Gastrocnemius medialis (tissue), 4 donors: Measurements from ENCODE around the gene RBM17.
A peak's percentile ranks its signal among the peaks of the same experiment; 100 is the strongest.

Source experiments
- CTCF ChIP-seq, 5 experiments: fragments of 450-650 bp in 3 of 5; fragments of 200-600 bp in 2 of 5; sonication (generic) in 2 of 5; IDR thresholded peaks in 4 of 5; conservative IDR thresholded peaks in 1 of 5; 1 replicate in 4 of 5; 2 replicates in 1 of 5; pipeline ENCODE4 v1.5.1; 2016 to 2019; ENCODE audit warnings: antibody characterized with exemption in 5 of 5, mild to moderate bottlenecking in 3 of 5, moderate library complexity in 3 of 5
- POLR2A ChIP-seq, 2 donors: fragments of 450-650 bp; IDR thresholded peaks; one replicate each; pipeline ENCODE4 v1.6.1; 2017; ENCODE audit warnings: antibody characterized with exemption in 2 of 2, mild to moderate bottlenecking in 2 of 2, moderate library complexity in 2 of 2

GRCh38 chr10:6163364-6164270, 74.8 kb downstream of the RBM17 start:
- TF ChIP-seq CTCF (IDR thresholded peaks at IDR 0.05 in 4 of 5, conservative IDR thresholded peaks at IDR 0.05 in 1 of 5) (peak in 2 of 5 experiments; percentile 30 to 31), POLR2A (IDR thresholded peaks at IDR 0.05) (peak; percentile 83 to 90)
